Measurements from ENCODE around the gene TTC8.

- no peak for TF ChIP-seq POLR2AphosphoS5 (IDR thresholded peaks at IDR 0.05)
- no peak for TF ChIP-seq CTCF (IDR thresholded peaks at IDR 0.05)
Observed at GRCh38 chr14:88848571-88848970, 24.1 kb downstream of the TTC8 start.
